GM18867 (cell line): Measurements from ENCODE around the gene ZDHHC24.
"Not testable (repeated sequence)": the region's sequence is repeated elsewhere in the genome, so short reads cannot be mapped to it uniquely, and the experiment has no call there.

Experiments used
- ATAC-seq: cut with Tn5 transposase; IDR thresholded peaks from one replicate; pipeline ENCODE4 v1.9.1; 2021; ENCODE audit warnings: mild to moderate bottlenecking, moderate library complexity; ENCODE audit not compliant: unreplicated experiment

Gene ZDHHC24

DNA sequence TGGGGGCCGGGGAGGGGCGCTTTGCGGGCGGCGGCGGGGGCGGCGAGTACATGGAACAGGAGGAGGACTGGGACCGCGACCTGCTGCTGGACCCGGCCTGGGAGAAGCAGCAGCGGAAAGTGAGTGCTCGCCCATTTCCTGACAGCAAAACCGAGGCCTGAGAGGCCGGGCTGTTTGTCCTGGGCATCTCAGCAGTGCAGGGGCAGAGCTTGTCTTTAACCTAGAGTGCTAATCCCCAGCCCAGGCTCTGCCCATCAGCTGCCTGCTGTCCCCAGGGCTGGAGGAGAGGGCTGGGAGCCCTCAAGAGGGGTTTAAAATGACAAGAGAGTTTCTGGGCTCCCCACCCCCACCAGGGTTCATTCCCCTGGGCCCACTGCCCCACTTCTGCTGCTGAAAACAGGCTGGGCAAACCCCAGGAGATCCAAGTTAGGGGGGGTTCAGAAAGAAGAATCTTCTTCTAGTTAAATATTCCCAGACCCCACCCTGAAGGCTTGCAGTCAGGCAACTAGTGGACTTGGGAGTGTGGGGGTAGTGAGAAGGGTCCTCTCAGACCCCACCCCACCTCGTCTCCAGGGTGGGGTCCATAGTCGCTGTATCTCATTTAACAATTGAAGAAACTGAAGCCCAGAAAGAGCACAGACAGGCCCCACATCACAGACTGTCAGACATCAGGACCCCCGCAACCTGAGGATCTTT lies 1.3 kb upstream of the ZDHHC24 start:
- no peak for ATAC-seq

GRCh38 chr11:66546368-66546965 lies 619 bp upstream of the ZDHHC24 start, which contains the start of gene ACTN3:
Gene ACTN3 (plus strand): TSS chr11:66546903. CDS start chr11:66546938, 35 bp downstream.
- peak; percentile 1 for ATAC-seq

DNA sequence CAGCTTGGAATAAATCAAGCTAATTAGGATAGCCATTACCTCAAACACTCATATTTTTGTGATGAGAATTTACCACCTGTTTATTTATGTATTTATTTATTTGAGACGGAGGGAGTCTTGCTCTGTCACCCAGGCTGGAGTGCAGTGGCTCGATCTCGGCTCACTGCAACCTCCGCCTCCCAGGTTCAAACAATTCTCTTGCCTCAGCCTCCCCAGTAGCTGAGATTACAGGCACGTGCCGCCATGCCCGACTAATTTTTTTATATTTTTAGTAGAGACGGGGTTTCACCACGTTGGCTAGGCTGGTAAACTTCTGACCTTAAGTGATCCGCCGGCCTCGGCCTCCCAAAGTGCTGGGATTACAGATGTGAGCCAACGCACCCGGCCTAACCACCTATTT lies 896 bp downstream of the ZDHHC24 start:
- not testable (repeated sequence) for ATAC-seq

DNA sequence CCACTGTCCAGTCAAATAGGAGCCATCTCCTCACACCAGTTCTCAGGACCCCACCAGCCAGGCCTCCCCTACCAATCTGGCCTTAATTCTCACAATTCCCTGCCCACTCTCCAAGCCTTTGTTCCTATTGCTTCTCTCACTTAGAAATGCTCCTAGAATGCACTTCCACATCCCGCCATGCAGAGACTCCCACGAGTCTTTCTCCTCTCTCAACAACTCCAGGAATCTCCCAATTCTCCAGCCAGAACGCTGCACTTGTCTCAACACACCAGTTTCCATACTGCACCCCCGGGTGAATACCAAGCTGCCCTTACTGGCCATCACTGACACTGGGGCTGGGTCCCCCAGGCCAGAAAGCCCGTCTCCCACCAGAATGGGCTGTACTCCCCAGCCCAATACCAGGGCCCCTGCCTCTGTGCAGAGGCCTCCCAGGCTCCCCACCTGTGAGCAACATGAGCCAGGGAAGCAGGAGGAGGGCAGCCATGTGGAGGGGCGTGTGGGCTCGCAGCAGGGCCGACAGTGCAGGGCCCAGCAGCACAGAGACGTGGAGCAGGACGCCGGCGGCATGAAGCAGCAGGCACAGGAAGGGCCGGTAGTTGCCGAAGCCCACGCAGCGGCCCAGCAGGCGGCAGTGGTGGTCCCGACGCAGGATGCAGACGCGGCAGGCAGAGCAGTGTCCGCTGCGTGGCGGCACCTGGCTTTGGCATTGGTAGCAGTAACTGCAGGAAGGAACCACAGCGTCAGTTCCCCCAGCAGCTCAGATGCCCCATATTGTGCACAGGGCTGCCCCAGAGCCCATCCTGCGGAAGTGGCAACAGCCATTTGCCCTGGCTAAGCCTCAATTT lies 2.4 kb downstream of the ZDHHC24 start:
- ATAC-seq: no peak

DNA sequence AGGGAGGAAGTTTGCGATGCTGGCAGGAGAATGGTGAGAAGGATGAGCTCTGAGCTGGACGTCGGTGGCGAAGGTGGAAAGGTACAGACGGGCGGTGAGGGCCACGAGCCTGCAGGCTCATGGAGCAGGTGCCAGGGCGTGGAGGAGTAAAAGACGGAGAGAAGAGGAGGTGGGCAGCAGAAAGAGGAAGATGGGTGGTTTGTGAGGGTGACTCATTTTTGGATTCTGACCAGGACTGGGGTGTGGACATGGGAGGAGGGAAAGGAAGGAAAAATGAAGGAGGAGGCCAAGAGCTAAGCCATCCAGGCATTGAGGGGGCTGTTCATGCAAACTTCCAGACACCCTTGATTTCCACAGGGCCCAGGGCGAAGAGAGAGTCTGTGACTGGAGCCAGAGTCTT lies 3.5 kb downstream of the ZDHHC24 start:
- ATAC-seq: no peak

DNA sequence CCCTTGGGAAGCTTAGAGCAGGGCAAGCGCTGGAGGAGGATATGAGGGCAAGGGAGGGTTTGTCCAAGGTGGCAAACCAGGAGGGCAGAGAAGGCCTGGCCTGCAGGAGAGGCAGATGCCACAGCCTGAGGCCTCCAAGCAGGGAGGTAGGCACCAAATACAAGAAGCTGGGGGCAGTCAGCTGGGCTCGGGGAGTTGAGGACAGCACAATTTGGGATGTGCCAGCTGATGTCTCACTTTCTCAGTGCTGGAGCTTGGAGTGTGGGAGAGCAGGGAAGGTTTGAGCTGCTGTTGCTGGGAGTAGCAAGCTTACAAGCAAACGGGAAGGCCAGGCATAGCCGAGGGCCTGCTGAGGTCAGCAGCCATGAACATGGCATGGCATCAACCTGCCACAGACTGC lies 4.0 kb downstream of the ZDHHC24 start:
- ATAC-seq: no peak

DNA sequence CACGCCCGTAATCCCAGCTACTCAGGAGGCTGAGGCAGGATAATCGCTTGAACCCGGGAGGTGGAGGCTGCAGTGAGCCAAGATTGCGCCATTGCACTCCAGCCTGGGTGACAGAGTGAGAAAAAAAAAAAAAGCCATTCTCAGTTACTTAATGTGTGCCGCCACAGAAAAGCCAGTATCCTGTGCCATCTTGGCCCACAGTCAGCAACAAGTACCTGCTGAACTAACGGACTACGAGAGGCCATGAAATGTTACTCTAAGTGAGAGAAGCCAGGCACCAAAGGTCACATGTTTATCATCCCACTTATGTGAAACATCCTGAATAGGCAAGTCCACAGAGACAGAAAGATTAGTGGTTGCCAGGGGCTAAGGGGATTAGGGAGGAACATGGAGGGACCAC lies 5.2 kb downstream of the ZDHHC24 start:
- ATAC-seq: not testable (repeated sequence)

- ATAC-seq: no peak
Observed at GRCh38 chr11:66539870-66540213, 6.0 kb downstream of the ZDHHC24 start.

DNA sequence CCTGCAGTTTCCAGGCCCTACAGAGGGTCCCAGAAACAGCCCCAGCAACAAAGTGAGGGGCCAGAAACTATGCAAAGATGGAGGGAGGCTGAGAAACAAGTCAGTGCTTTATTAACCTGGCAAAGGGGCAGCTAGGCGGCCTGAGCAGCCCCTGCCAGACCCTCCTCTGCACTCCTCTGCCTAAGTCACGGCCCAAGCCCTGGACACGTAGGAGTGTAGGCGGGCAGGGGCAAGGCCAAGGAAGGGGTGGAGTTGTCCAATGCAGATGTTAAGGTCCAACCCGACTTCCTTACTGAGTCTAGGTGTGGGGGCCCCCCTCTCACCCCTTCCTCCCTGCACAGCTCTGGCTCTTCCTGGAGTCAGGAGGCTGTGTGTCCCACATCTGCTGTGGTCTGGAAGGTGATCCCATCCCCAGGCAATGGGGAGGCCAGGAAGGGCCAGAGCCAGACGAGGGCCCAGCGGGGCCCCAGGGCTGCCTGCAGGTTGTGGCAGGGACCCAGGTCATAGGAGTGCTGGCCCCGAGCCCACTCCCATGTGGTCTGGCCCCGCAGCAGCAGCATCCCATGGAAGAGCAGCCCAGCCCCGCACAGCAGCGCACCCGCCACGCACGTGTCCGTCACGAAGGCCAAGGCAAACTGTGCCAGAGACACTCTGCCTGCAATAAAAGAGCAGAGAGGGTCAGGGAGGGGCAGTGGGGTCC lies 6.5 kb downstream of the ZDHHC24 start:
- ATAC-seq: no peak

DNA sequence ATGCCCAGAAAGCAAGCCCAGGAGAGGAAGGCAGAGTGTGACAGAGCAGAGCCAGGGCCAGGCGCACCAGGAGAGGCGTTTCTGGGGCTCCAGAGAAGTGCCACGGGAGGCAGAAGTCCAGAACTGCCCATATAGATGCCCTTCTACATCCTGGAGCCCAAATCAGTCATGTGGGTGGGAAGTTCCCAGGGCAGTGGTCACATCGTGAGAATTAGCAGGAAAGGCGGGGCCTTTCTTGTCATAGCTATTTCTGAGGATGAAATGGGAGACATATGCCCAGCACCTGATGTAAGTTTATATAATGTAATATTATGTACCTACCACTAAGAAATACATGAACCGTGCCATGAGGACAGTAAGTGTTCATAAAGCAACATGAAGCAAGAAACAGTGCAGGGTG lies 13.1 kb downstream of the ZDHHC24 start:
- ATAC-seq: no peak

GRCh38 chr11:66531841-66532240 lies 14.0 kb downstream of the ZDHHC24 start:
- no peak for ATAC-seq

- no peak for ATAC-seq
Observed at GRCh38 chr11:66530927-66531709, 14.7 kb downstream of the ZDHHC24 start.

DNA sequence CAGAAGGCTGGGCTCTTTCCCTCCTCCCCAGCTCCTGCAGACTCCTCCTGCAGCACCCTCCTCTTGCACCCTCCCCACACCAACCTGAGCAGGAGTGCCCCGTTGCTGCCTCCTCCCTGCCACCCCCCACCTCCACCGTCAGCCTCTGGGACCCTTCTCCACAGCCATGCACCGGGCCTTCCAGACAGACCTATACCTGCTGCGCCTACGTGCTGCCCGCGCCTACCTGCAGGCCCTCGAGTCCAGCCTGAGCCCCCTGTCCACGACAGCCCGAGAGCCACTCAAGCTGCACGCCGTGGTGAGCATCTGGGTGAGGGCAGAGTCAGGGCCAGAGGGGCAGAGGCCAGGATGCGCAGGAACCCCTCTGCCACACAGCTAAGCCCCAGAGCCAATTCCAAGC lies 16.2 kb downstream of the ZDHHC24 start:
- ATAC-seq: no peak

GRCh38 chr11:66529069-66529468 lies 16.8 kb downstream of the ZDHHC24 start:
- no peak for ATAC-seq

DNA sequence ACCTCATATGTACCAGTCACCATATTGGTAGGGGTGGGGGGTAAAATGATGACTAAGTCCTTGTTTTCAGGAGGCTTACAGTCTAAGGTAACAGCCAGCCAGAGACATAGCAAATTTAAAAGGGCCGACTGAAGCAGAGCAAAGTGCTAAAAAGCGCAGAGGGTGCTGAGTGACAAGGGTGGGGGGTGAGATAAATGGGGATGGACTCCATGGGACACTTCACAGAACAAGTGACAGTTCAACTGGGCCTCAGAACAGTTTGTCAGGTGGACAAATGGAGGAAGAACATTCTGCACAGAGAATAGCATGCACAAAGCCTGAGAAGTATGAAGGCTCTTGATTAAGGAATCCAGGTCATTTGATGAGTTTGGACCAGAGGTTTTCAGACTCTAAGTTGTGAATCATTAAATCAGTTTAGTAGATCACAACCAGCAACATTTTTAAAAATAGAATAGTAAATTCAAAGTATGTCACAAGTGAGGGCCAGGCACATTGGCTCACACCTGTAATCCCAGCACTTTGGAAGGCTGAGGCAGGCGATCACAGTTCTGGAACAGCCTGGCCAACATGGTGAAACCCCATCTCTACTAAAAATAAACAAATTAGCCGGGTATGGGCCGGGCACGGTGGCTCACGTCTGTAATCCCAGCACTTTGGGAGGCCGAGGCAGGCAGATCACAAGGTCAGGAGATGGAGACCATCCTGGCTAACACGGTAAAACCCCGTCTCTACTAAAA lies 21.4 kb downstream of the ZDHHC24 start:
- no peak for ATAC-seq

DNA sequence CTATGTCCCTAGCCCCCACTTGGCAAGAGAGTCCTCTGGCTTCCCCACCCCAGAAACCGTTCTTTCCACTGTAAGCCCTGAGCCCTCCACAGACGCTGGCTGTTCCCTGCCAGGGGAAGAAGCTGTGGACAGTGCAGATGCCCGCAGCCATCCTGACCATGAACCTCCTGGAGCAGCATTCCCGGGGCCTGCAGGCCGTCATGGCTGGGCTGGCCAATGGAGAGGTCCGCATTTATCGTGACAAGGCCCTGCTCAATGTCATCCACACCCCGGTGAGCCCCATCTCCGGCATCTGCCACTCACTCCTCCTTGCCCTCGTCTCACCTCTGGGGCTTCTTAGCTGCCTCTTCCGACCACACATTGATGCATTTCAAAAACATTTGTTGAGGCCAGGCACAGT lies 22.2 kb downstream of the ZDHHC24 start:
- ATAC-seq: no peak

DNA sequence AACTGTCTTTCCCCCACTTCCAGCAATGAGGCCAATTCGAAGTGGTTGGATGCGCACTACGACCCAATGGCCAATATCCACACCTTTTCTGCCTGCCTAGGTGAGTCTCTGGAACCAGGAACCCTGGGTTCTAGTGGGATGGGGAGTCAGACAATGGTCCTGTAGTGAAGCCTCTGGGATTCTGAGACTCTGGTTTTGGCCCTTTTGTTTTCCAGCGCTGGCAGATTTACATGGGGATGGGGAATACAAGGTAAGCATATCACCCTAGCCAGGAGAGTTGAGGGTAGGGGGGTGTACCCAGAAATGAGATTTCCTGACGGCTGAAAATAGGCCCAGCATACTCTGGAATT lies 34.9 kb downstream of the ZDHHC24 start:
- no peak for ATAC-seq

DNA sequence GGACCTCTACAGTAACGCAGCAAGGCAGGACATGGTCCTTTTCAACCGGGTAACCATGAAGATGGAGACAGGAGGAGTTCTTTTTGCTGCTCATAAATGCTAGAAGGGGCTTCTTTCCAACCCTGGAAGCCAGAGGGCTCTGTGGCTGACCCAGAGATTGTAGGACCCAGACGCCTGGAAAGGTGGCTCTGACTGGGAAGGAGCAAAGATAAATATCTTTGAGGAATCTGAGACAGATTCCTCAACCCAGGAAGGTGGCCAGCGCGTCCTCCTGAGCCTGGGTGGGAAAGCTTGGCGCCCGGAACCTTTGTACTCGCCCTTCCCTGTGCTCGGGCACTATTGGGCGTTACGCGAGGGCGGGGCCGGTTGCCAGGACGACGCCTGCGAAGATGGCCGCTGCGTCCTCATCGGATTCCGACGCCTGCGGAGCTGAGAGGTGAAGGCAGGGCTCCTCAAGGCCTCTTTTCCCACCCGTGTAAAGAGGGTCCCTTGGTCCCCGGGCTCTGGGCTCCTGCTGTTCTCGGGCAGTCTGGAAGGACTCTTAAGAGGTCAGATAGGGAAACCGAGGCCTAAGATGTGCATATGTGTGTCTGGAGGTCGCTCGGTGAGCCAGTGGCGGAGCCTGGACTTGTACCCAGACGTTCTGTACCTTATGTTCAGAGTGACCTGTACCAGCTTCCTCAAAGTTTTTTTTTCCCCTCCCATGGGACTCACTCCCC lies 35.4 kb downstream of the ZDHHC24 start, which contains the start of gene BBS1:
Gene BBS1 (plus strand): TSS at position 365 of the 719 bp plus-strand sequence. CDS start 25 bp downstream, at position 390.
- ATAC-seq: peak; percentile 92

DNA sequence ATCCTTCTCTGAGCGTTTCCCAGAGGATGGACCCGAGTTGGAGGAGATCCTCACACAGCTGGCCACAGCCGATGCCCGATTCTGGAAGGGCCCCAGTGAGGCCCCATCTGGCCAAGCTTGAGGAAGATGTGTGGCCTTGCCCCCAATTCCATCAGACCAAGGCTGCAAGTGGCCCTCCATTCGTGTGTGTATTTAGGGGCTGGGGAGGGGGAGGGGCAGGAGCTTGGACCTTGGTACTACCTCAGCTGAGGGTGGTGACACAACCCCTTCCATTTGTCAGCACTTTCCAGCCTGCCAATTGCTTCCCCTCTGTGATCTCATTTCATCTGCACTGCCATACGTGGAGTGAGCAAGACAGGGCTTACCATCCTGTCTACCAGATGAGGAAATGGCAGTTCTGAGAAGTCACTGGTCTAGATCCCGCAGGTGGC lies 36.7 kb downstream of the ZDHHC24 start:
- no peak for ATAC-seq
